ENCODE measurements around the gene CDC14B.

DNA sequence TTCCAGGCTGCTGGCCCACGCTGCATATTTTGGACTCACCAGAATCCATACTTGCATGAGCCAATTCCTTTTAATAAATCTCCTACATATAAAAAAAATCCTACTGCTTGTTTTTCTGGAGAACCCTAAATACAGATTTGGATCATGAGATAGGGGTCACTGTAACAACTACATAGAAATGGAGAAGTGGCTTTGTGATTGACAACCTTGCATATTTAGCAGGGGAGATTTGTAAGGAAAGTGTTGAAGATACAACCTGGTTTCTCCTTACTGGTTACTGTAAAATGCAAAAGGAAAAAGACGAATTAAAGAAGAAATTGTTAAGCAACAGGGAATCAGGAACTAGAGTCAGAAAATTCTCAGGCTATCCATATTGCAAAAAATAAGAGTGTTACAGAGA, 94.9 kb downstream of the CDC14B start:
- TF ChIP-seq EP300 (IDR thresholded peaks at IDR 0.05), result no peak
- TF ChIP-seq, protein P1, sequence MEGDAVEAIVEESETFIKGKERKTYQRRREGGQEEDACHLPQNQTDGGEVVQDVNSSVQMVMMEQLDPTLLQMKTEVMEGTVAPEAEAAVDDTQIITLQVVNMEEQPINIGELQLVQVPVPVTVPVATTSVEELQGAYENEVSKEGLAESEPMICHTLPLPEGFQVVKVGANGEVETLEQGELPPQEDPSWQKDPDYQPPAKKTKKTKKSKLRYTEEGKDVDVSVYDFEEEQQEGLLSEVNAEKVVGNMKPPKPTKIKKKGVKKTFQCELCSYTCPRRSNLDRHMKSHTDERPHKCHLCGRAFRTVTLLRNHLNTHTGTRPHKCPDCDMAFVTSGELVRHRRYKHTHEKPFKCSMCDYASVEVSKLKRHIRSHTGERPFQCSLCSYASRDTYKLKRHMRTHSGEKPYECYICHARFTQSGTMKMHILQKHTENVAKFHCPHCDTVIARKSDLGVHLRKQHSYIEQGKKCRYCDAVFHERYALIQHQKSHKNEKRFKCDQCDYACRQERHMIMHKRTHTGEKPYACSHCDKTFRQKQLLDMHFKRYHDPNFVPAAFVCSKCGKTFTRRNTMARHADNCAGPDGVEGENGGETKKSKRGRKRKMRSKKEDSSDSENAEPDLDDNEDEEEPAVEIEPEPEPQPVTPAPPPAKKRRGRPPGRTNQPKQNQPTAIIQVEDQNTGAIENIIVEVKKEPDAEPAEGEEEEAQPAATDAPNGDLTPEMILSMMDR (IDR thresholded peaks at IDR 0.05), result no peak

Data from gastroesophageal sphincter (tissue), 3 donors.